DMS 273 treated with DMSO at 0.1 percent for 48 hours (cell line): ENCODE results near the gene PNMA8B.
"Not testable (repeated sequence)": the region's sequence is repeated elsewhere in the genome, so short reads cannot be mapped to it uniquely, and the experiment has no call there.

Source experiments
- DNase-seq: peaks from one replicate; lab custom pipeline; 2025; lab: John Stamatoyannopoulos, UW

Gene PNMA8B

DNA sequence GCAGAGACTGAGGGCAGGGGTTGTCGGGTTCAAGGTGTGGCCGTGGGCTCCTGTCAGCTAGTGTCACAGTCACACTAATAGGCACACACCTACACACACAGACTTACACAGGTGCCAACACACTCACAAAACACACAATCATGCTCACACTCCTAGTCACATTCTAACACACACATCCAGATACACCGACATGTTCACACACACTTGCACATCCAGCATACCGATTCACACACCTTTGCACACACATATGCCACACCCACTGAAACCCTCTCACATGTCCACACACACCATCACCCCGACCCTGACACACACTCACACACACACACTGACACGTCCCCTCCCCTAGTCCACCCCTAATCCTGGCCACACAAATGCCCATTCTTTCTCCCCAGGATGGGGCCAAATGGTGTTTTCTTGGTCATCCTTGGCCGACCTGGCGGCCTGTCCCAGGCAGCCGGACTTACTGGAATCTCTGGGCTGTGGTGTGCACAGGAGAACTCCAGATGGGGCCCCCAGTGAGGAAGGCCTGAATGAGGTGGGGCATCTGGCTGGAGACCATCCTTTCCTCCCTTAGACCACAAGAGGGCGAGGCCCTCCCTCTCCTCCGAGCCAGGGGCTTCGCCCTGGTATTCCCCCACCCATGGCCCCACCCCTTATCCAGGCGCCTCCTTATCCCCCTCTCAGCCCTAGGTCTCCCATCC is 19.1 kb upstream of the PNMA8B start:
- DNase-seq, result no peak

GRCh38 chr19:46513461-46514236 is 18.0 kb upstream of the PNMA8B start:
- DNase-seq, result peak; percentile 19

GRCh38 chr19:46511237-46511636 is 15.6 kb upstream of the PNMA8B start:
- no peak for DNase-seq

- DNase-seq, result no peak
These were observed 12.5 kb upstream of the PNMA8B start for GRCh38 chr19:46508206-46508605.

DNA sequence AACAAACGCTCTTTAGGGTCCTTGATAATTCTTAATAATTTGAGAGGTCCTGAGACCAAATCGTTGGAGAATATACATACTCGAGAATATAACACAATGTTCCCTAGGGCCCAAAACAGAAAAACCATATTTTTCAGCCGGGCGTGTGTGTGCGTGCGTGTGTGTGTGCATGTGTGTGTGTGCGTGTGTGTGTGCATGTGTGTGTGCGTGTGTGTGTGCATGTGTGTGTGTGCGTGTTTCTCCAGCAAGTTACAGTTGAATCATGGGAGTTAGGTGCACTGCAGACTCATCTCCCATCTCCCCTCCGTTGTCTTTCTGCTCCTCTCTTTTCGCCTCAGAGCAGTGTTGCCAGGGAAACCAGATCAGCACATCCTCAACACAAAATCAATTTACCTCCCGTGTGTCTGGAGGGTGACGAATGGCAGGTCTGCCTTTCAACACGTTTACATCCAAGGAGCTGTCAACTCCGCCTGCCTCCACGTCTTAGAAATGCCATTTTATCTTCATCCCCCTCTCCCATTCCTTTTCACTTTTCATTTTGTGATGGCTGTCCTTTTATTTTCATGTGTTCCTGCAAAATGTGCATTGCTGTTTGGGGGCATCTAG is 8.3 kb upstream of the PNMA8B start:
- DNase-seq, result no peak

GRCh38 chr19:46502891-46503290 is 7.2 kb upstream of the PNMA8B start:
- no peak for DNase-seq

DNA sequence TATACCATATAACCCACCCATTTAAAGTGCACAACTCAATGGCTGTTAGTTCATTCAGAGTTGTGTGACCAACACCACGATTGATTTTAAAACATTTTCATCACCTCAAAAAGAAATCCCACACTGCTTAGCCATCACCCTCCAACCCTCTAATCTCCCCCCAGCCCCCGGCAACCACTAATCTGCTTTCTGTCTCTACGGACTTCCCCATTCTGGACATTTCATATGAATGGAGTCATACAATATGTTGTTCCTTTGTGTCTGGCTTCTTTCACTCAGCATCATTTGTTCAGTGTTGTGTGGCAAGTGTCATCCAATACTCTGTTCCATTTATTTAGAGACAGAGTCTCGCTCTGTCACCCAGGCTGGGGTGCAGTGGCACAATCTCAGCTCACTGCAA is 4.0 kb upstream of the PNMA8B start:
- no peak for DNase-seq

GRCh38 chr19:46497773-46498172 is 2.1 kb upstream of the PNMA8B start:
- no peak for DNase-seq

- DNase-seq, result not testable (repeated sequence)
These were observed 1.2 kb upstream of the PNMA8B start for GRCh38 chr19:46496886-46497285.

DNA sequence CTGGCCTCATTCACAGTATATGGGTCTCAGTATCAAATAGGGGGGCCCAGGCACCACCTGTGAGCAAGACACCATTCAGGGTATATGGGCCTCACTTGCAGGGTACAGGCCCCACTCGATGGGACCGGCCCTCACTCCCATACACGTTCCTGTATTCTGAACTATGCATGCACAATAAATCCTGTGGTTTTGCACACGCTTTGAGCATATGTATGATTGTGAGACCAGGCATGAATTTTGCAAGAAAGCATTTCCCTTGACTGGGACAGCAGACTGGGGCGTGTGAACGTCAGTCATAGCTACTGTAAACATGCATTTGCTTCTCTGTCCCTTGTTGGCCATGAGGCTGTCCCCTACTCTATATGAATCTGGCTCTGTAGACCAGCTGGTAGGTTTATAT is 637 bp upstream of the PNMA8B start:
- DNase-seq, result no peak

GRCh38 chr19:46494941-46495785 is 504 bp downstream of the PNMA8B start:
- no peak for DNase-seq

DNA sequence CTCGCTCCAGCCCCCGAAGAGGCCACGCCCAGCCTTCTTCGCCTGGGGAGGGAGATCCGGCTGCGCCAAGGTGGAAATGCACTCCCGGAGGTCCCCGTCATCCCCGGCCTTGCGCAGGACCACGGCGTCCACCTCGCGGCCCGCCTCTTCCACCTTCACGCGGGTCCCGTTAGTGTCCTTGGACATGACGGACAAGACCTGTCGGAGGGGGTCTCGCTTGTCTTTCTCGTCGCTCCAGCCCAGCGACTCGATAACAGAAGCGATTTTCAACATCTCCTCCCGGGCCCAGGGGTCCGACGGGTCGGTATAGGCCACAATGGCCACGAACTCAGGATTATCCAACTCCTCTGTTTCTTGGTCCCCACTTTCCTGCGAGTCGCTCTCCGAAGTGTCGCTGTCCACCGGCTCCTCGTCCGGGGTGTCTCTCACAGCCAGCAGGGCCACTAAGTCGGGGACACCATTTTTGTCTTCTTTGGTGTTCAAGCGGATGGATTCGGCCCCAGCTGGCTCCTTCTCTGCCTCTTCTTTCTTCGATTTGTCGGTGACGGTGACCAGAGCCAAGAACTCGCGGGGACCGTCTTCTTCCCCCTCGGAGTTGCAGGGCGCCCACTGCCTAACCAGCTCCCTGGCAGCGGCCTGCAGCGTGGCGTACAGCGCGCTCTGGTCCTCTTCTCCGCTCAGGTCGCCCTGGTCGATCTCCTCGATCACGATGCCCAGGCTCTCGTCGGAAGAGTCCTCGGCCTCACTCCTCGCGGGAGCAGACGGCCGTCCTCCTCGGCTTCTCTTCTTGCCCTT is 1.3 kb downstream of the PNMA8B start:
- DNase-seq, result no peak

- no peak for DNase-seq
These were observed 2.2 kb downstream of the PNMA8B start for GRCh38 chr19:46493236-46494145.

DNA sequence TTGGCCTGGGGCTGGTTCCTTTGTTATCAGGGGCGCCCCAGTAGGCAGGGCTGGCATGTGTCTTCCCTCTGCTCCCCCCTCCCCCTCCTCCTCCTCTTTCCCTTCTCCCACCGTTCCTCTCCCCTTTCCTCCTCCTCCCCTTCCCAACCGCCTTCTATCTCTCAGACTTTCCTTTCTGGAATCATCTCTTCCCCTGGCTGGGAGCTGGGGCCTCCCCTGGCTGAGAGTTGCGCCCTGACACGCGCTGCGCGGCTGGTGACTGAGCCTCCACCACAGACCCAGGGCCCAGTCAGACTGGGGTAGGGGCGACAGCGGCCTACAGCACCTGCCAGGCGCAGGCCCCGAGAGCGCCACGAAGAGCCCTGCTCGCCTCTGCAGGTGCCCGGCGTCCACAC is 2.8 kb downstream of the PNMA8B start:
- DNase-seq, result no peak

- DNase-seq, result no peak
These were observed 3.5 kb downstream of the PNMA8B start for GRCh38 chr19:46491975-46492682.

GRCh38 chr19:46490774-46491173 is 4.9 kb downstream of the PNMA8B start:
- no peak for DNase-seq

DNA sequence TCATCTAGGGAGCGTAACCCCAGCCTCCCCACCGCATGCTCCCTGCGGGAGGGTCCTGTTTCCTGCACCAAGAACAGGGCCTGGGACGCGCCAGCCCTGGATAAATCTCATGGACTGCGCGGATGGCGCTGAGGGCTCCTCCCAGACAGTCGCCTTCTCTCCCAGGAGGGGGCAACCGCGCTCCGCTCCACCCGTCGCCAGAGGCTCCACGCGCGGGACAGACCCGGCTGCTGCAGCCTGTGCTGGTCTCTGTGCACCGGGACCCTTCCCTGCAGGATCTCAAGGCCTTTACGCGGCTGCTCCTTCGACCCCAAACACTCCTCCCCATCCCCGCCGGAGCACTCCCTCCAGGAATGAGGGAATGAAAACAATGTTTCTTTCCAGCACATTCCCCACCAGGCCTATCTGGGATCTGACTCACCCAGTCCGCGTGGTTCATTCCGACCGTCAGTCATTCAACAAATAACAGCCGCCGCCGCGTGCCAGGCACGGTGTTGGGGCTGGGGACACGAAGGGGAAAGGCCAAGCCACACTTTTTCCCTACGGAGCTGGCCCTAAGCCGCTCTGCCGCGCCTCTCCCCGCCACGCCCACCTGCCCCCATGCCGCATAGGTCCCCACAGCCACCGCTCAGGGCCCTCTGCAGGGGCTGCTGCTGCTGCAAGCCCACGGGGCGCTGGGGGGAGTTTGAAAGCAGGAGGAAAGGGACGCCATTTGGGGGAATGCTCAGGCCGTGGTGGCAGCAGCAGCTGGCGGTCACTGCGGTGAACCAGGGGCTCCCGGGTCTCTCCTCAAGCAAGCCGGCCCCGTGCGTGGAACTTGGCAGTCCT is 6.0 kb downstream of the PNMA8B start:
- no peak for DNase-seq

DNA sequence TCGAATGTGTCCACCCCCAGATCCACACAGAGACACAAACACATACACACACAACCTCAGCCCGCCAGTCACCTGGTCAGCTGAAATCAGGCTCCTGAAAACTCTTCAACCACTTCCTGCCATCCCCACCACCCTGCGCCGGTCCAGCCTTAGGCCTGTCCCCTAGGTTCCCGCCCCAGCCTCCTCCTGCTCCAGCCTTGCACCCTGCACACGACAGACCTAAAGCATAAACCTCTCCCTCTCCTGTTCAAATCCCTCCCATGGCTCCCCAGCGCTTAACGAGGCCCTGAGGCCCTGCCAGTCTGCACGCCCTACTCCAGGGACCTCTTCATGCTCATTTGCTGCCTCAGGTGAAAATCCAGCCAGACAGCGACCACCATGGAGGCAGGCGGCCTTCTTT is 7.1 kb downstream of the PNMA8B start:
- no peak for DNase-seq
